HuH-7 (cell line): ENCODE measurements around the gene RUNX2.

Source experiments
- DNase-seq: peaks from one replicate; pipeline ENCODE4 v3.0.0; 2011; ENCODE audit warnings: low spot score

The RUNX2 gene

GRCh38 chr6:45518013-45518720 lies 190.0 kb downstream of the RUNX2 start:
- no peak for DNase-seq

- DNase-seq: no peak
Measured at GRCh38 chr6:45521226-45521625, 193.1 kb downstream of the RUNX2 start.

DNA sequence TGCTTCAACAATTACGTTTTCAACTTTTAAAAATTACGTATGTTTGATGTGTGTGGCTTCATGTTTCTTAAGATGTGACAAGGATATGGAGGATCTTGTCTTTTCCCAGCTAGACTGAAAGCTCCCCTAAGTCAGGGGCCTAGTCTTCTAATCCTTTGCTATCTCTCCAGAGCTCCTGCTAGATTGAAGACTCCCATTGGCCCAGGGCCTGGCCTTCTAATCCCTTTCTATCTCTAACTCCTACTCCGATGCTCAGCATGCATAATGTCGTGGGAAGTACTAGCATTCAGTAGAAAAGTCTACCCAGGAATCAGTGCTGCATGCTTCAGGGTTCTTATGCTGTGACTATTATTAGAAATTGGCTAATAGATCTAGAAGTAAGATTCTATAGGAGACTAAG lies 194.4 kb downstream of the RUNX2 start:
- no peak for DNase-seq

- no peak for DNase-seq
Measured at GRCh38 chr6:45527210-45527609, 199.1 kb downstream of the RUNX2 start.

GRCh38 chr6:45531999-45532595 lies 204.0 kb downstream of the RUNX2 start:
- no peak for DNase-seq

GRCh38 chr6:45532721-45533210 lies 204.6 kb downstream of the RUNX2 start:
- DNase-seq: no peak

- no peak for DNase-seq
Measured at GRCh38 chr6:45533386-45533785, 205.3 kb downstream of the RUNX2 start.

DNA sequence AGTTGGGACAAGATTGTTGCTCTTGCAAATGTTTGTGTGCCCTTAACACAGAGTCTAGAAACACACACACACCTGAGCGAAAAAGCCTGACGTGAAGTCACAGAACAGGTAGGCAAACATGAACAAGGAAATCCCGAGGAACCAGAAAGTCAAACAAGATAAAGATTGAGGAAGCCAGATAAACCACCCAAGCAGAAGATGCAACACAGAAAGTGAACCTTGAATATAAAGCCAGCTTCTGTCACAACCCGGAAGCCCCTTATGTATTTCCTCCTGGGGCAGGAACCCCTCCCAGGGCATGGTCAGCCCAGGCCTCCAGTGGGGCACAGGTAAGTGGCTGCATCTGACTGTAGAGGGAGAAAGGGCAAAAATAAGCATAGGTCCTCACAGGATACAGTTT lies 207.8 kb downstream of the RUNX2 start:
- DNase-seq: no peak

DNA sequence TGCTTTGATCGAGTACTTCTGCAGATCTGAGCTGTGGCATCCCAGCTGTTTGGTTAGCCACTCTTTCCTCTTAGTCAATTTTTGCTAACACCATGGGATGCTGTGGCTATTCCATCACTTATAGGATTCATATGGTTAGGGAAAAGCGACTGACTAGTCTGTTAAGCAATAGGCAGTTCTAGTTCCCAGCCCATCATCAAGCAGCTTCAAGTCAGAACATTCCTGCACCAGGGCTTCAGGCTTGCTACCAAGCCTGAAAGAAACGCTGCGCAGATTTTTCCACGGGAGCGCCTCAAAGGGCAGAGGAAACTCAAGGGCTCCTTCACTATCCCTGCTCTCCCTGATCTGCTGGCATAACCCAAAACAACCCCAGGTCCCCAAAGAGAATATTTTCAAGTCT lies 209.4 kb downstream of the RUNX2 start:
- no peak for DNase-seq

DNA sequence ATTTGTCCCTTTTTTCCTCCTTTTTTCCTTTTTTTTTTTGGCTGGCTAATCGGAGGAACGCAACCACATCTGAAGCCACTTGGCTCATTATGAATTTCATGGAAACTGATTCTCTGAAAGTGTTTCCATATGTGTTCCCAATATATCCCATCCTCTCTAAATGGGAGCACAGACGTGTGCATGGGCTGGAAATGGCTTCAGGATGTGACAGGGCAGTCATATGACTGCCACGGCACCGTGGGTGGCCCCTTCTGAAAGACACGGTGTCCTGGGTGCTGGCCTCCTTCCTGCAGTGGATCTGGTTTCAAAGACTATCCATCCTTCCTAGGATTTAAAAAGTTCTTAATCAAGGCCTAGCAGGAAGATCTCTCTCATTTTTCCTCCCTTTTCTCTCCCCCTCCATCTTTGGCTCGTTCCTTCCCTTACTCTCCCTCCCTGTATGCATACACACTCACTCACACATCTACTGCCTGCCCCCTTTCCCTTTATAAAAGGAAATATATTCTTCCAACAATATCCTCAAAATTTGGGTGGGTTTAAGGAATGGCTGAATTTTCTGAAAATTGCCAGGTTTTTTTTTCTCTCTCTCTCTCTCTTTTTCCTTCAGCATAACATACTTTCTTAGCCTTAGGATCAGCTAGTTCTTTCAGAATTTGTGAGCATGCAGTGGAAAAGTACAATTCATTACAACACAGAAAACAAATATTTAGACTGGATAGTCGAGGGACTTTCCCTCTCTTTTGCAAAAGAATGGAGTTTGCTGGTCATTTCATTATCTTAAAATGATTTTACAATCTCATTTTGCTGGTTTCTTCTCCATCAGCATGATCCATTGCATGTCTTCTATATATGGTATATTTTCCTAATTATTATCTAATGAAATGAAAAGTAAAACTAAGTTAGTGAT lies 210.8 kb downstream of the RUNX2 start:
- DNase-seq: no peak

DNA sequence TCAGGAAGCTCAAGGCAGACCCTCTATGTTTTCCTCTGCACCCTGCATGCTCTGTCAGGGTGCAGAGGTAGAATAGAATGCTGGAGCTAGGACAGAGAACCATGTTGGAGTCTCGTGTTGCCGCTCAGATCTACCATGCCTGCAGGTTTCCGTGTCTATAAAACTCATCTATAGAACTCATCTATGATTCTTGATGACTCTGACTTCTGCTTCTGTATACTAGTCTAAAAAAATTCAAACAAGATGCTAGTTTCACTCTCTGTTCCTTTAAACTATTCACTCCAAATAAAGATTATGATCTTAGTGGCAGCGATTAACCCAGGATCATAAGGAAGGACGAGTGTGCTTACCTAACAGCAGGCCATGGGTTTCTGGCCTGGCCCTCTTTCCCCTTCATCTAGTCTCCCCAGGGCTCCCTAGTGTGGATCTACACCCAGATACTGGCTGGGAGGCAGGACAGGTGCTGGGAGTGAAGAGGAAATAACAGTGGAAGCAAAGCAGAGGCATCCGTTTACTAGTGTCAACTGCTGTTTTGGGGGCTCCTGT lies 212.3 kb downstream of the RUNX2 start:
- no peak for DNase-seq

- DNase-seq: no peak
Measured at GRCh38 chr6:45541934-45542333, 213.8 kb downstream of the RUNX2 start.

GRCh38 chr6:45543298-45544235 lies 215.4 kb downstream of the RUNX2 start:
- DNase-seq: no peak

DNA sequence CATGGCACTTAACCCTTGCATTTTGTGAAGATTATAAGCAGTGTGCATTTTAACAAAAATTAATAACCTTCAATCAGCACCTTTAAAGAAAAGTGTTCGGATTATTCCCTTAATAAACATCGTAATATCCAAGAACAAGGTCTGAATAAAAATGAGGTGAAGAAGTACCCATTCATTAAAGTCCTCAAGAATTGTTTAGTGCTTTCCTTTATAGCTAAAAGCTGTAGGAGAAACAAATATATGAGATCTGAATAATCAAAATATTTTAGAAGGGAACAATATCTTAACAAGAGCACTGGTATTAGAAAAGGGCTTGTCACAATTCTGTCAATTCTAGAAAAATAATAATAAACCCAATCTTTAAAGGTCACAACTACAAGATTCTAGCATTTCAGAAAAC lies 217.3 kb downstream of the RUNX2 start:
- DNase-seq: no peak

- no peak for DNase-seq
Measured at GRCh38 chr6:45548657-45549515, 220.8 kb downstream of the RUNX2 start.

DNA sequence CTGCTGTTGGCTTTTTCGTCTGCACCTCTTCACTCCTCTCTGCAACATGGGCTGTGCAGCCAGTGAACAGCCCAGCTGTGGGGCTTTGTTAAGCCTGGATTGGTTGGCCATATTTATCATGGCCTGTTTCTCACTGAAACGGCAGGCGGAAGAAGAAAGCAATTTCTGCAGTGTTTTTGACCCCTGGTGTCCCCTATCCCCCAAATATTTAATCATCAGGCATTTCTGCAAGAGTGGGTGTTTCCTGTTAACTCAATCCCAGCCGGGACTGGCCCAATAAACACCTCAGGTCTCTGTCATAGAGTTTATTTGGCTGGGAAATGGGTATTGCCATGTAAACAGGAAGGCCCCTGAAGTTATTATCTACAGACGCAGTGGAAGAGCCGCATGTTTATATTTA lies 224.4 kb downstream of the RUNX2 start:
- no peak for DNase-seq

- DNase-seq: no peak
Measured at GRCh38 chr6:45553730-45554344, 225.7 kb downstream of the RUNX2 start.

DNA sequence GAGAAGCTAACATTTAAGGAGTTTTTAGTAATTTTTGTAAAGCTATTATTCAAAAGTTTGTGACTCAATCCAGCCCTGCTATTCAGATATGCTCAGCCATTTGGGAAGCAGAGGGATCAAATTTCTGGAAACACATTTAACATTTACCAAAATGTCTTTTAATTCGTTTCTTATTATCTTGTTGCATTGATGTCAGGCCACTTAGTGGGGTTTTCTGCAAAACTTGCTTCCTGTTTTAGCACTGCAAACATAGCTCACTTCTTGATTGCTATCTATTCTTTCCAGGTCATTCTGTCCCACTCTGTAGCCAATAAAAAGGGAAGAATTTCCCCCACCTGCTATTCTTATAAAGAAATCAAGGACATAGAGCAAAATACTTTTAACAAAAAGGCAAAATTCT lies 226.5 kb downstream of the RUNX2 start:
- no peak for DNase-seq

DNA sequence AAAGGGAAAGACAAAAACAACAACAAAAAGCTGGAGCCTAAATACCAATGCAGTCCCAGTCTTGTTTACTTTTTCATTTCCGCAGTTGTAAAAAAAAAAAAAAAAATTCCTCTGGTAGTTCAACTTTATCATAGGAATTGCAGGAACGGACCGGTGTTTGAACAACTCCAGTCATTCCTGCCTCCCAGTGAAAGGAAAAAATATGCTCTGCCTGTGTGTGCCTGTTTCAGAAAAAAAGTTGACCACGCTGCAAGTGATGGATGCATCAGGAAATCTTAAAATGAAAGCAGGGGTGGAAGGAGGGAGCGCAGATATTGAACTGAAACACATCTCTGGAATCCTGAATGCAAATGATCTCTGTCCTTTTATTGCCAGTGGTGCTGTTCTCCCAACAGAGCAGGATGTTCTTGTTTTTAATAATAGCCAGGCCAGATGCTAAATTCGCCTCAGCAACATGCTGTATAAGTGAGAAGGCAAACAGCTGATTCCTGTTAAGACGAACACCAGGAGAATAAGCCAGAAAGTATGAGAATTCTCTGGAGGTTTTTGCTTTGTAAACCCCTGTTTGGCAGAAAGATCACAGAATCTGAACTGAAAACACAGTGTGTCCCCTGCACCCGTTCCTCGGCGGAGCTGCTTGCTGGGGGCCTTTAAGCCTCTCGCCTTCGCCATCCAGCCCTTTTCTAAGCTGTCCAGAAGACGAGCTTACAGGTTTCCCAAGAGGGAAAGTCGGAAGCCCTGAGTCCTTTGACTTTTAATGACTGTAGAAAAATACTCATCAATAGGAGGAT lies 228.0 kb downstream of the RUNX2 start:
- no peak for DNase-seq
